Measurements from ENCODE around the gene DCAF15. TPM values are rescaled to one million over a fixed set of nuclear protein-coding genes. Genes with fewer than 3 reads are reported as not detected.

DCAF15 gene
- total and polyA plus RNA-seq, 4 donors = 8.8 to 41.4 (median 23.5) TPM

- DNase-seq = no peak
- H3K36me3 ChIP-seq (ENCODE audit: control insufficient read depth in 1 of 2, insufficient read depth in 2 of 2, low read length in 1 of 2) = peaks cover 0 to 9% of the 10 kb centered on the region in 2 donors
- H3K27me3 ChIP-seq (ENCODE audit: control insufficient read depth in 1 of 2, insufficient read depth in 2 of 2, low read length in 1 of 2) = no peaks in the 10 kb centered on the region
- ATAC-seq (ENCODE audit: low FRiP score) = no peak
- H3K4me1 ChIP-seq (ENCODE audit: control insufficient read depth in 1 of 2, insufficient read depth in 2 of 2, low read length in 2 of 2) = no peaks in the 10 kb centered on the region
- 77 to 89% methylated on average over 8 of the region's 8 CpGs for WGBS, 2 donors
- H3K4me3 ChIP-seq (ENCODE audit: low read length in 2 of 2) = no peak overlapping the region
- H3K9me3 ChIP-seq (ENCODE audit: control insufficient read depth, low read length) = no peaks in the 10 kb centered on the region
- intact Hi-C loops (cut with DNase I) = no loop called here
- H3K27ac ChIP-seq (ENCODE audit: low read depth in 1 of 2, low read length in 2 of 2) = no peak overlapping the region
Measured at GRCh38 chr19:13926715-13927114, 25.6 kb upstream of the DCAF15 start.

- Histone ChIP-seq H3K4me1 (ENCODE audit: control insufficient read depth in 1 of 2, insufficient read depth in 2 of 2, low read length in 2 of 2) (no peaks in the 10 kb centered on the region), H3K9me3 (ENCODE audit: control insufficient read depth, low read length) (no peaks in the 10 kb centered on the region), H3K27ac (ENCODE audit: low read depth in 1 of 2, low read length in 2 of 2) (no peak overlapping the region), H3K4me3 (ENCODE audit: low read length in 2 of 2) (no peak overlapping the region), H3K27me3 (ENCODE audit: control insufficient read depth in 1 of 2, insufficient read depth in 2 of 2, low read length in 1 of 2) (no peaks in the 10 kb centered on the region), H3K36me3 (ENCODE audit: control insufficient read depth in 1 of 2, insufficient read depth in 2 of 2, low read length in 1 of 2) (peaks cover 0 to 2% of the 10 kb centered on the region in 2 donors)
- ATAC-seq (ENCODE audit: low FRiP score) (no peak), DNase-seq (no peak)
- intact Hi-C loops (cut with DNase I) = no loop called here
- WGBS, 2 donors = 74 to 78% methylated on average over 12 of the region's 12 CpGs
Measured at GRCh38 chr19:13929340-13929739, 23.0 kb upstream of the DCAF15 start.

DNA sequence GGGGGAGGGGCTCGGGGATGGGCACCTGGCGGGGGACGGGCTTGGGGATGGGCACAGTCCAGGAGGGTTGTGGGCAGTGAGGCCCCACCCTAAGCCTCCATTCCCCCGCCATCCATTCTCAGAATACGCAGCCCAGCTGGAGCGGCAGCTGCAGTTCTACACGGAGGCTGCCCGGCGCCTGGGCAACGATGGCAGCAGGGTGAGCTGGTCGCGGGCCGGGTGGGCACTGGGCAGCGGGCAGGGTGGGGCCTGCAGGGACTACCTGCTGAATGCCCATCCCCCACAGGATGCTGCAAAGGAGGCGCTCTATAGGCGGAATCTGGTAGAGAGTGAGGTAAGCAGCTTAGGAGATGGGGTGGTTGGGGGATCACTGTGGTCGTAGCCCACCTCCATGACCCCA lies 22.4 kb upstream of the DCAF15 start:
- Histone ChIP-seq H3K36me3 (ENCODE audit: control insufficient read depth in 1 of 2, insufficient read depth in 2 of 2, low read length in 1 of 2) (peaks cover 0 to 2% of the 10 kb centered on the region in 2 donors), H3K4me1 (ENCODE audit: control insufficient read depth in 1 of 2, insufficient read depth in 2 of 2, low read length in 2 of 2) (no peaks in the 10 kb centered on the region), H3K27ac (ENCODE audit: low read depth in 1 of 2, low read length in 2 of 2) (no peak overlapping the region), H3K9me3 (ENCODE audit: control insufficient read depth, low read length) (no peaks in the 10 kb centered on the region), H3K27me3 (ENCODE audit: control insufficient read depth in 1 of 2, insufficient read depth in 2 of 2, low read length in 1 of 2) (no peaks in the 10 kb centered on the region), H3K4me3 (ENCODE audit: low read length in 2 of 2) (no peak overlapping the region)
- intact Hi-C loops (cut with DNase I) = no loop called here
- DNase-seq (no peak), ATAC-seq (ENCODE audit: low FRiP score) (no peak)
- WGBS, 2 donors = 85 to 91% methylated on average over 17 of the region's 17 CpGs

DNA sequence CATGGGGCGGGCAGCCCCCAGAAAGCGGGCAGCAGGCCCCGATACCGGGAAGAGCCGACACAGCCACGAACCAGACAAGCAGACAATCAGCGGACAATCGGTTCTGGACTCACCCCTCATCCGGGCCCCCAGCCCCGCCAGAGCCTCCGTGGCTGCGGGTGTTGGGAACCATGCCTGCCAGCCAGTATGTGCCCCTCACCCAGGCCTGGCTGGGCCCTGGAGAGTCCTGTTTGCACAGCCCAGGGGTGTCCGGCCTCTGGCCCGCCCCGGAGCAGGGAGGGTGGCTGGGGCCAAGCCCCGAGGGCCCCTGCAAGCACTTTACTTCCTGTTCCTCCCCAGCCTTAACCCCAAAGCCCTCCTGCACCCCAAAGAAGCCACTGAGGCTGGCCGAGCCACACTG lies 21.9 kb upstream of the DCAF15 start:
- intact Hi-C loops (cut with DNase I) = no loop called here
- peaks cover 0 to 2% of the 10 kb centered on the region in 2 donors for H3K36me3 ChIP-seq (ENCODE audit: control insufficient read depth in 1 of 2, insufficient read depth in 2 of 2, low read length in 1 of 2)
- ATAC-seq (ENCODE audit: low FRiP score) (no peak), DNase-seq (no peak)
- WGBS, 2 donors = 83 to 87% methylated on average over 10 to 17 of the region's 17 CpGs
- no peak overlapping the region for H3K4me3 ChIP-seq (ENCODE audit: low read length in 2 of 2)
- no peaks in the 10 kb centered on the region for H3K9me3 ChIP-seq (ENCODE audit: control insufficient read depth, low read length)
- no peaks in the 10 kb centered on the region for H3K27me3 ChIP-seq (ENCODE audit: control insufficient read depth in 1 of 2, insufficient read depth in 2 of 2, low read length in 1 of 2)
- H3K27ac ChIP-seq (ENCODE audit: low read depth in 1 of 2, low read length in 2 of 2) = no peak overlapping the region
- H3K4me1 ChIP-seq (ENCODE audit: control insufficient read depth in 1 of 2, insufficient read depth in 2 of 2, low read length in 2 of 2) = no peaks in the 10 kb centered on the region

- no peaks in the 10 kb centered on the region for H3K27me3 ChIP-seq (ENCODE audit: control insufficient read depth in 1 of 2, insufficient read depth in 2 of 2, low read length in 1 of 2)
- no peak for ATAC-seq (ENCODE audit: low FRiP score)
- no peaks in the 10 kb centered on the region for H3K9me3 ChIP-seq (ENCODE audit: control insufficient read depth, low read length)
- WGBS, 2 donors = 87 to 90% methylated on average over 27 to 30 of the region's 30 CpGs
- no peaks in the 10 kb centered on the region for H3K4me1 ChIP-seq (ENCODE audit: control insufficient read depth in 1 of 2, insufficient read depth in 2 of 2, low read length in 2 of 2)
- H3K4me3 ChIP-seq (ENCODE audit: low read length in 2 of 2) = no peak overlapping the region
- intact Hi-C loops (cut with DNase I) = no loop called here
- peaks cover 0 to 2% of the 10 kb centered on the region in 2 donors for H3K36me3 ChIP-seq (ENCODE audit: control insufficient read depth in 1 of 2, insufficient read depth in 2 of 2, low read length in 1 of 2)
- no peak overlapping the region for H3K27ac ChIP-seq (ENCODE audit: low read depth in 1 of 2, low read length in 2 of 2)
- no peak for DNase-seq
Measured at GRCh38 chr19:13931391-13932148, 20.7 kb upstream of the DCAF15 start.

GRCh38 chr19:13932149-13932637 lies 20.1 kb upstream of the DCAF15 start:
- H3K4me1 ChIP-seq (ENCODE audit: control insufficient read depth in 1 of 2, insufficient read depth in 2 of 2, low read length in 2 of 2) = no peaks in the 10 kb centered on the region
- no peak for ATAC-seq (ENCODE audit: low FRiP score)
- H3K27ac ChIP-seq (ENCODE audit: low read depth in 1 of 2, low read length in 2 of 2) = no peak overlapping the region
- no peaks in the 10 kb centered on the region for H3K27me3 ChIP-seq (ENCODE audit: control insufficient read depth in 1 of 2, insufficient read depth in 2 of 2, low read length in 1 of 2)
- H3K36me3 ChIP-seq (ENCODE audit: control insufficient read depth in 1 of 2, insufficient read depth in 2 of 2, low read length in 1 of 2) = peaks cover 0 to 2% of the 10 kb centered on the region in 2 donors
- WGBS, 2 donors = 90 to 93% methylated on average over 6 of the region's 6 CpGs
- DNase-seq = no peak
- no peaks in the 10 kb centered on the region for H3K9me3 ChIP-seq (ENCODE audit: control insufficient read depth, low read length)
- no peak overlapping the region for H3K4me3 ChIP-seq (ENCODE audit: low read length in 2 of 2)
- intact Hi-C loops (cut with DNase I) = no loop called here

GRCh38 chr19:13932911-13933393 lies 19.4 kb upstream of the DCAF15 start:
- intact Hi-C loops (cut with DNase I) = no loop called here
- Histone ChIP-seq H3K36me3 (ENCODE audit: control insufficient read depth in 1 of 2, insufficient read depth in 2 of 2, low read length in 1 of 2) (peaks cover 0 to under 1% of the 10 kb centered on the region in 2 donors), H3K4me1 (ENCODE audit: control insufficient read depth in 1 of 2, insufficient read depth in 2 of 2, low read length in 2 of 2) (no peaks in the 10 kb centered on the region), H3K9me3 (ENCODE audit: control insufficient read depth, low read length) (no peaks in the 10 kb centered on the region), H3K4me3 (ENCODE audit: low read length in 2 of 2) (no peak overlapping the region), H3K27me3 (ENCODE audit: control insufficient read depth in 1 of 2, insufficient read depth in 2 of 2, low read length in 1 of 2) (no peaks in the 10 kb centered on the region), H3K27ac (ENCODE audit: low read depth in 1 of 2, low read length in 2 of 2) (no peak overlapping the region)
- no peak for DNase-seq
- 91 to 92% methylated on average over 42 of the region's 42 CpGs for WGBS, 2 donors
- ATAC-seq (ENCODE audit: low FRiP score) = no peak

GRCh38 chr19:13934785-13935109 lies 17.6 kb upstream of the DCAF15 start:
- no peak for DNase-seq
- Histone ChIP-seq H3K36me3 (ENCODE audit: control insufficient read depth in 1 of 2, insufficient read depth in 2 of 2, low read length in 1 of 2) (no peaks in the 10 kb centered on the region), H3K9me3 (ENCODE audit: control insufficient read depth, low read length) (no peaks in the 10 kb centered on the region), H3K27me3 (ENCODE audit: control insufficient read depth in 1 of 2, insufficient read depth in 2 of 2, low read length in 1 of 2) (no peaks in the 10 kb centered on the region), H3K4me1 (ENCODE audit: control insufficient read depth in 1 of 2, insufficient read depth in 2 of 2, low read length in 2 of 2) (no peaks in the 10 kb centered on the region), H3K4me3 (ENCODE audit: low read length in 2 of 2) (no peak overlapping the region), H3K27ac (ENCODE audit: low read depth in 1 of 2, low read length in 2 of 2) (no peak overlapping the region)
- intact Hi-C loops (cut with DNase I) = no loop called here
- ATAC-seq (ENCODE audit: low FRiP score) = no peak
- WGBS, 2 donors = 90 to 93% methylated on average over 2 of the region's 2 CpGs

All from aorta (tissue), 5 donors.